Adipocyte (in vitro differentiated cells): Measurements from ENCODE around the gene EEF1AKMT2.
"Not testable (repeated sequence)": the region's sequence is repeated elsewhere in the genome, so short reads cannot be mapped to it uniquely, and the experiment has no call there.

ENCODE experiments used
- DNase-seq: peaks from one replicate; pipeline ENCODE4 v3.0.0-alpha.2; 2015; ENCODE audit warnings: low read depth
- H3K27me3 ChIP-seq: replicated peaks from 2 replicates; pipeline ENCODE4 v1.7.0; 2013; ENCODE audit warnings: mild to moderate bottlenecking, low read length, moderate library complexity; ENCODE audit not compliant: control insufficient read depth, insufficient read depth
- H3K36me3 ChIP-seq: 2 replicates; pipeline ENCODE4 v1.7.0; 2013; ENCODE audit warnings: low read length, mild to moderate bottlenecking, moderate library complexity; ENCODE audit not compliant: control insufficient read depth, insufficient read depth, severe bottlenecking
- H3K4me1 ChIP-seq: 2 replicates; pipeline ENCODE4 v1.7.0; 2013; ENCODE audit warnings: mild to moderate bottlenecking, low read length, moderate library complexity; ENCODE audit not compliant: control insufficient read depth, insufficient read depth
- H3K4me3 ChIP-seq: 2 replicates; pipeline ENCODE4 v1.7.0; 2013; ENCODE audit warnings: mild to moderate bottlenecking, low read length, moderate library complexity
- H3K9ac ChIP-seq: 2 replicates; pipeline ENCODE4 v1.7.0; 2013; ENCODE audit warnings: mild to moderate bottlenecking, low read length, moderate library complexity
- H3K9me3 ChIP-seq: 2 replicates; pipeline ENCODE4 v1.7.0; 2013; ENCODE audit warnings: mild to moderate bottlenecking, low read length, moderate library complexity; ENCODE audit not compliant: control insufficient read depth

EEF1AKMT2 gene

DNA sequence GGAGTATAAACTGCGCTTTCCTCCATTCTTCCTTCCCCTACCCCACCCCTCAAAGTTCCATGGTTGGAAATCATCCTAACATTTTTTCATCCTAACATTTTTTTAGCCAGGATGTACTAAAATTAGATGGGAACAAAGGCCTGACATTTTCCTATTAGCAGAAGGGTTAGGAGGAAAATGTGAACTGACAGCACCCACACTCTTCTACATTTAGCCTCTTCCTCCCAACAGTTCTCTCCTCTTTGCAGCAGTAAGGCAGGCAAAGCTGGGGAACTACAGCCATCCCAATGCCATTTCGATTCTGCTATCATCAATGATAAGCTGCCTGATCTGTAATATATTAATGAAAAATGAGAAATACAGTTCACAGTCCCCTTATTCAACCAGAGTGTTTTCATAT is 36.1 kb downstream of the EEF1AKMT2 start:
- no peak for DNase-seq
- Histone ChIP-seq H3K4me3 (no peak overlapping the region), H3K36me3 (peaks cover 48% of the 10 kb centered on the region), H3K9ac (no peak overlapping the region), H3K27me3 (no peaks in the 10 kb centered on the region), H3K4me1 (peaks cover 10% of the 10 kb centered on the region), H3K9me3 (no peaks in the 10 kb centered on the region)

DNA sequence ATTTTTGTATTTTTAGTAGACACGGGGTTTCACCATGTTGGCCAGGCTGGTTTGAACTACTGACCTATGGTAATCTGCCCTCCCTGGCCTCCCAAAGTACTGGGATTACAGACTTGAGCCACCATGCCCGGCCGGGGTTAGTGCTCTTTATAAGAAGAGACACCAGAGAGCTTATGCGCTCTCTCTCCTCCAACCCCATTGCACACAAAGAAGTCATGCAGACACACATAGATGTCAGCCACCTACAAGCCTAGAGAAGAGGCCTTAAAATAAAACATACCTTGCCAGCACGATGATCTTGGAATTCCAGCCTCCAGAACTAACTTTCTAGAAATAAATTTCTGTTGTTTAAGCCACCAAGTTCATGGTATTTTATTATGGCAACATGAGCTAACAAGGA is 37.5 kb downstream of the EEF1AKMT2 start:
- peaks cover 38% of the 10 kb centered on the region for H3K36me3 ChIP-seq

DNA sequence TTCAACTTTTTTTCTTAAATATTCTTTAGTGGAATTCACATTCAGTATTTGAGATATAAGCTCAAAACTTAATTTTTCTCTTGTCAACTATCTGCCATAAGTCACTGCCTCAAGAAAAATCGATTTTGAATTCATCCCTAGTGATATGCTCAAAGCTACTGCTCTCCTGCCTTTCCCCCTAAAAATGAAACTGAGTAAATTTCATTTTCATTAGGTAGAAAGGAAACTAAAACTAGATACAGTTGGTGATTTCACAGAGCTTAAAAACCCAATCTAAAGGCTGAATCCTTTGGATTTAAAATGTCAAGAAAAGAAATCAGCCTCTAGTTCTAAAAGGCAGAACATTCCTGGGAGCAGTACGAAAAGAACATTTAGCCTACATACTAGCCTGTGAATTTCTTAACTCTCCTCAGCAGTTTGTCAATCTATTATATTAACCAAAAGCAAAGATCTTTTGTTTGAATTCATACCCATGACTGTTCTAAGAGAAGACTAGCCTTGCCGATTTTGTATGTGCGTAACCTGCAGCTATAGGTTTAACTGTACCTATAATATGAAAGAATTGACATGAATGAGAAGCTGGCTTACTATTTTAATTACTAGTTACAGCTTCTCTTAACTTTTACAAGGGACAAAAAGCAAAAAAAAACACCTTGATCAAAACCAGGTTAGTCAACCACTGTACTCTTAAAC is 42.6 kb downstream of the EEF1AKMT2 start:
- Histone ChIP-seq H3K27me3 (no peaks in the 10 kb centered on the region), H3K9me3 (no peaks in the 10 kb centered on the region), H3K9ac (peak overlapping the region; percentile 69), H3K36me3 (peaks cover 11% of the 10 kb centered on the region), H3K4me3 (no peak overlapping the region), H3K4me1 (peaks cover 27% of the 10 kb centered on the region)
- DNase-seq = no peak

More for the DNA sequence above, 37.5 kb downstream of the EEF1AKMT2 start:
- Histone ChIP-seq H3K4me3 (no peak overlapping the region), H3K9me3 (no peaks in the 10 kb centered on the region), H3K27me3 (no peaks in the 10 kb centered on the region), H3K4me1 (peaks cover 11% of the 10 kb centered on the region), H3K9ac (no peak overlapping the region)
- no peak for DNase-seq

DNA sequence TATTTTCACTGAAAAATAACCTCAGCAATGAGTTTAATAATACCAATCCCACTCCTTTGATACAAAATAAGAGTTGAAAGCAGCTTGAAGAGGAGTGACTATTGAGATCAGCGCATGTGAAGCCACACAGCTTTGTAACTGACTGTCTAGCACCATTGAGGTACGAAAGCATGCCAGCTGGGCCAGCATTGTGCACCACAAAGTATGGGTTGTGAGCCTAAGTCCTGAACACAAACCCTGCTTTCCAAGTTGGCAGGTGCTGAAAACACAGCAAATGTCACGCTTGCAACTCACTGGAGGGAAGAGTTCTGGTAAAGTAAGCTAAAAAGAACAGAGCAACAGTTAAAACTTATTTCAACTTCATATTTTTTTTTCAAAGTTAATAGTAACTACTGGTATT is 43.5 kb downstream of the EEF1AKMT2 start:
- H3K9me3 ChIP-seq = no peaks in the 10 kb centered on the region
- peaks cover 27% of the 10 kb centered on the region for H3K4me1 ChIP-seq
- no peak for DNase-seq
- H3K9ac ChIP-seq = no peak overlapping the region
- H3K36me3 ChIP-seq = peaks cover 11% of the 10 kb centered on the region
- no peaks in the 10 kb centered on the region for H3K27me3 ChIP-seq
- no peak overlapping the region for H3K4me3 ChIP-seq

DNA sequence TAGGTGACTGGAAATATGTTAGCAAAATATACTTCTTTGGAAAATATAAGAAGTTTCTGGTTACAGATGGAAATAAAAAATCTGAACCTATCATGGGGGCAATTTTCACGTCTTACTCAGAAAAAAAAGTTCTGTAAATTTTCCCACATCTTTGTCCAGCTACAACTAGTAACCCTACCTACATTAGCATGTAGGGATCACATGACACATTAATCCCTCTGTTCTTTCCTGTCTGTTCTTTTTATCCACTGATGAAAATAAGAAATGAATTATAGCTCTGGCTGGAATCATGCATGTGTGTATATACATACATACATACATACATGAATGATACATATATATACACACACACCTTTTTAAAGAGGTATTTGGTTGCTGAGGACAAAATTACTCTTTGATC is 43.9 kb downstream of the EEF1AKMT2 start:
- no peak for DNase-seq

DNA sequence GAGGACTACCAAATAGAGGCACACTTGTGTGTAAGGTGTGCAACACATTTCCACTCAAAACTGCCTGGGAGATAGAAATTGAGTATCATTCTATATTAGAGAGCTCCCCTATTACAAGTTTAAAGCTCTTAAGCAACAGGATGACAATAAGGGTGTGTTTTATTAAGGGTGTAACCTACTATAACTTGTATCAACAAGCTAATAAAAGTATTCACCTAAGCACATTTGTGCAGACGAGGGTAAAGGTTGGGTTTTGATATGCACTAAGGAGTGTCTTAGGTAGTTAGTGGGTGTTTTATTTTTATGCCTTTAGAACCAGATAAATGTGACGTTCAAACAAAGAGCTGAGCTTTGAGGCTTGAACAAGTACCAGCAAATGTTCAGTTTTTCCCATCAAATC is 44.7 kb downstream of the EEF1AKMT2 start:
- H3K4me1 ChIP-seq = peaks cover 35% of the 10 kb centered on the region
- no peaks in the 10 kb centered on the region for H3K27me3 ChIP-seq
- no peak overlapping the region for H3K9ac ChIP-seq
- no peak overlapping the region for H3K4me3 ChIP-seq
- no peaks in the 10 kb centered on the region for H3K9me3 ChIP-seq
- peaks cover 10% of the 10 kb centered on the region for H3K36me3 ChIP-seq
- DNase-seq = no peak

More for the DNA sequence above, 43.9 kb downstream of the EEF1AKMT2 start:
- peaks cover 27% of the 10 kb centered on the region for H3K4me1 ChIP-seq
- H3K9me3 ChIP-seq = no peaks in the 10 kb centered on the region
- H3K9ac ChIP-seq = no peak overlapping the region
- H3K27me3 ChIP-seq = no peaks in the 10 kb centered on the region
- no peak overlapping the region for H3K4me3 ChIP-seq
- H3K36me3 ChIP-seq = peaks cover 11% of the 10 kb centered on the region

DNA sequence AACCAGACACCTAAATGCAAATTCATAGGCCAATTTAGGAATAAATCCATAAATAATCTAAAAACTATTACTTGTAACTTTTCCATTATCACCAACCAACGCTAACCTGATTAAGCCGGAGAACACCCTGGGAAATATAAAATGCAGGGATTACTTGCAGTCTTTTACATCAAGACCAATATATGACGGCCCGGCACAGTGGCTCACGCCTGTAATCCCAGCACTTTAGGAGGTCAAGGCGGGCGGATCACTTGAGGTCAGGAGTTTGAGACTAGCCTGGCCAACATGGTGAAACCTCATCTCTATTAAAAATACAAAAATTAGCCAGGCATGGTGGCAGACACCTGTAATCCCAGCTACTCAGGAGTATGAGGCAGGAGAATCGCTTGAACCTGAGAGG is 45.2 kb downstream of the EEF1AKMT2 start:
- H3K36me3 ChIP-seq, H3K9me3 ChIP-seq, DNase-seq, H3K4me3 ChIP-seq, H3K27me3 ChIP-seq, H3K9ac ChIP-seq: not testable (repeated sequence)
- H3K4me1 ChIP-seq = peaks cover 40% of the 10 kb centered on the region

DNA sequence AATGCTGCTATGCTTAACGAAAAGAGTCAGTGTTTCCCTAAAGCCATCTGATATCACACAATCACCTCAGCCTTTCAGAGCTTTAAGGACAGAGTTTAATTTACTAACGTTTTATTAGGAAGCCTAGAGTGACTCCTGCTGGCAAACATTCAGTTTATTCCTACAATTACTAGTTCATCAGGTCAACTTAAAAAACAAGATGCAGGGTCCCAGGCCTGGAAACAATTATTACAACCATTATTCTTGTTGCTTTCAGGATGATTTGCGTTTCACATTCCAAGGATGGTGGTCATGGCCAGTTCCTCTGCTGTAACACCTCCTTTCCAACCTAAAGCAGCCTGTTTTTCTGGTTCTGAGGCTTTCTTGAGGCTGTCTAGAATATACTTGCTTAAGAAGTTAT is 46.0 kb downstream of the EEF1AKMT2 start:
- peaks cover 4% of the 10 kb centered on the region for H3K36me3 ChIP-seq
- no peaks in the 10 kb centered on the region for H3K9me3 ChIP-seq
- H3K4me1 ChIP-seq = peaks cover 48% of the 10 kb centered on the region
- H3K9ac ChIP-seq = peak overlapping the region; percentile 8
- no peaks in the 10 kb centered on the region for H3K27me3 ChIP-seq
- peak; percentile 57 for DNase-seq
- no peak overlapping the region for H3K4me3 ChIP-seq

DNA sequence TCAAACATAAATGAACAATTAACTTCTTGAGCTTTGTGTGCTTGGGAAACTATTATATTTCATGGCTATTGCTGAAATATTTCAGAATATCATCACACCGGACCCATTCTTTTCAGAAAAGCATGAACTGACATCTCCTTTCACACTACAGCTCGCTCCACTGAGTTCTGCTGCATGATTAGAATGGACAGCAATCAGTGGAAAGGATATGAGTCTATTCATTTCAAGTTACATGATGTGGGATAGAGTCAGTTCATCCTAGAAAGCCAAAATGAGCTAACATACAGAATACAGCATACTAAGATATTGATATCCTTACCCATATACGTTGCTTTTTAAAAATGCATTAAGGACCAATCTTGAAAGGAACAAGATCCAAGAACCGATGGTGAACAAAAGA is 46.4 kb downstream of the EEF1AKMT2 start:
- H3K9ac ChIP-seq = peak overlapping the region; percentile 81
- DNase-seq = no peak
- peaks cover under 1% of the 10 kb centered on the region for H3K36me3 ChIP-seq
- H3K27me3 ChIP-seq = no peaks in the 10 kb centered on the region
- H3K4me3 ChIP-seq = peak overlapping the region; percentile 77
- H3K4me1 ChIP-seq = peaks cover 52% of the 10 kb centered on the region
- no peaks in the 10 kb centered on the region for H3K9me3 ChIP-seq

DNA sequence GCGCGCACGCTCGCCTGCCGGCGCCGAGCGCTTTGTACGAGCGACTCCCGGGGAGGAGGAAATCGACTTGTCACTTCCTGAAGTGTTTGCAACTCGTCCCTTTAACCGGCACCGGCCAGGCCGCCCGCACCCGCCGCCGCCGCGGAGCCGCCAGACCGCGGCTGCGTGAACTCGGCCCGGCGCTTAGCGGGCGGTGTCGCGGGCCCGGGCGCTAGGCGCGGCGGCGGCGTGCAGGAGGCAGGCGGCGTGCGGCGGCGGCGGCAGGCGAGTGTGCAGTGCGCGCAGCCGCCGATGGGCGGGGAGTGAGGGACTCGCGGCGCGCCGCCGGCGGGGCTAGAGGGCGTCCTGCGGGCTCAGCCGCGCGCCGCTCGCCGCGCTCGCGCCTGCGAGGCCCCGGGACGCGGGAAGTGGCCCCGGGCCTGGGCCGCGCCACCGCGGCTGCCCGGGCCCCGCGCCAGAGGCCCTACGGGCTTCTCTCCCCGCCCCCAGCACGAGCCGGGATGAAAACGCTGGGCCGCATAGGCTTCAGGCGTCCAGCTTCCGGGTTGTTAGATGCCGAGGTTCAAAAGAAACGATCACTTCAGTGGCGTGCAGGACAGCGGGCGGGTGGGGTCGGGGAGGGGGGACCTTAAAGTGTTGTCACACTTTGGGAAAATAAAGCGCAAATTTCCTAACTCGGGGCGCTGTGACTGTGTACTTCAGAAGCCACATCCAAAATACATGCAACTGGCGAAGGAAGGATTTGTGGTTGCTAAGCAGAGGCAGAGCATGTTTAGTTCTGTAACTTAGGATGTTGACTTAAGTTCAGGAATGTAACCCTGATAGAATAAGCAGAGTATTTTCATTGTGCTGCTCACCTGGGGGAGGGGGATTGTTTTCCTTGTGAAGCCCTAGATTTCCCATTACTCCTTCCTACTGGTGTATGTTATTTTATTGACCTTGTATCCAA is 47.3 kb downstream of the EEF1AKMT2 start, which contains the start of gene FAM53B:
Gene FAM53B (minus strand): TSS at position 277 of the 949 bp plus-strand sequence. CDS start 37,665 bp downstream, outside the sequence.
- Histone ChIP-seq H3K27me3 (no peaks in the 10 kb centered on the region), H3K4me3 (peak within 1 kb of the TSS; percentile 86), H3K4me1 (peaks cover 58% of the 10 kb centered on the region), H3K9ac (peak within 1 kb of the TSS; percentile 88), H3K36me3 (no peaks in the 10 kb centered on the region), H3K9me3 (no peaks in the 10 kb centered on the region)
- DNase-seq = peak; percentile 96
